Activated T-cell treated with anti-CD3 and anti-CD28 coated beads for 4 hours (primary cell): Measurements from ENCODE around the gene DIS3L2.

ENCODE experiments used
- DNase-seq: peaks from one replicate; pipeline ENCODE4 v3.0.0-alpha.2; 2020

Gene DIS3L2

GRCh38 chr2:231961349-231962166 lies at the start of gene DIS3L2:
TSS of gene DIS3L2 (plus strand) at chr2:231961713. CDS start at chr2:232014928, 53,215 bp downstream.
- peak; percentile 60 for DNase-seq

GRCh38 chr2:231914077-231914690 lies 47.3 kb upstream of the DIS3L2 start:
- DNase-seq: no peak

GRCh38 chr2:231917280-231918066 lies 44.0 kb upstream of the DIS3L2 start:
- DNase-seq: no peak

GRCh38 chr2:231918501-231919330 lies 42.8 kb upstream of the DIS3L2 start:
- DNase-seq: no peak

- no peak for DNase-seq
These were observed 42.0 kb upstream of the DIS3L2 start for GRCh38 chr2:231919341-231920035.

- DNase-seq: no peak
These were observed 41.1 kb upstream of the DIS3L2 start for GRCh38 chr2:231920366-231920765.

- no peak for DNase-seq
These were observed 40.7 kb upstream of the DIS3L2 start for GRCh38 chr2:231920795-231921194.

GRCh38 chr2:231922311-231923009 lies 39.1 kb upstream of the DIS3L2 start:
- DNase-seq: no peak

- no peak for DNase-seq
These were observed 38.5 kb upstream of the DIS3L2 start for GRCh38 chr2:231923010-231923344.

- no peak for DNase-seq
These were observed 37.3 kb upstream of the DIS3L2 start for GRCh38 chr2:231923951-231924888.

GRCh38 chr2:231924889-231925275 lies 36.6 kb upstream of the DIS3L2 start:
- DNase-seq: no peak

GRCh38 chr2:231925303-231926179 lies 36.0 kb upstream of the DIS3L2 start:
- DNase-seq: peak; percentile 47

- DNase-seq: peak; percentile 50
These were observed 35.3 kb upstream of the DIS3L2 start, which contains the start of gene NPPC for GRCh38 chr2:231926180-231926741. TSS of gene NPPC (minus strand) at chr2:231926396. CDS start at chr2:231926249, 147 bp downstream.

GRCh38 chr2:231926761-231927565 lies 34.5 kb upstream of the DIS3L2 start:
- DNase-seq: no peak

GRCh38 chr2:231927566-231927890 lies 34.0 kb upstream of the DIS3L2 start:
- no peak for DNase-seq

GRCh38 chr2:231928481-231928880 lies 33.0 kb upstream of the DIS3L2 start:
- no peak for DNase-seq

- DNase-seq: no peak
These were observed 32.4 kb upstream of the DIS3L2 start for GRCh38 chr2:231928901-231929725.
